ENCODE data around the gene SPATA25.

Gene SPATA25

DNA sequence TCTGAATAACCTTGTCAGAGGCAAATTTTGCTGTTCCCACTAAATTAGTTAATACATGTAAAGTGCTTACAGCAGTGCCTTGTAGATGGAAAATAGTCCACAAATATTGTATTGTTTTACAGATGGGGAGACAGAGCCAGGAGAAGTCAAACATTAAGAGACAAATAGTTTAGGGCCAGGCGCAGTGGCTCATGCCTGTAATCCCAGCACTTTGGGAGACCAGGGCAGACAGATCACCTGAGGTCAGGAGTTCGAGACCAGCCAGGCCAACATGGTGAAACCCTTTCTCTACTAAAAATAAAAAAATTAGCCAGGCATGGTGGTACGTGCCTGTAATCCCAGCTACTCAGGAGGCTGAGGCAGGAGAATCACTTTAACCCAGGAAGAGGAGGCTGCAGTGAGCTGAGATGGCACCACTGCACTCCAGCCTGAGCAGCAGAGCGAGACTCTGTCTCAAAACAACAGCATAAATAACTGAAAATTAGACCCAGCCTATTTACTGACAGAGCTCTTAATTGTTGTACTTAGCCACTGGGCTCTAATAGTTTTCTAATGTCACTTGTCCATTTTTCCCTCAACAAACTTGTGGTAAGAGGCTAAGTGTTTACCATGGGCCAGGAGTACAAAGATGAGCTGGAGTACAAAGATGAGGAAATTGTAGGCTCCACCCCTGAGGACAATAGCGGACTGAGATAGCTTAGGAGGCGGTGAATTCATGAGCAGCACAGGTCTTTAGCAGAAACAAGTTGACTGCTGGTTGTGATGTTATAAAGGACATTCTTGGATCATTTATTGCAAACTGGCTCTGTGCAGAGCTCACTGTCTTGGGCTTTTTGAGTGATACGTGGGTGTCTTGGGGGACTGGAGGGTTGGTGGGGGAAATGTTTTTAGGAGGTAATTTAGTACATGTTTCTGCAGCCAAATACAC, 23.6 kb downstream of the SPATA25 start:
- DNase-seq (ENCODE audit: low read depth): no peak

DNA sequence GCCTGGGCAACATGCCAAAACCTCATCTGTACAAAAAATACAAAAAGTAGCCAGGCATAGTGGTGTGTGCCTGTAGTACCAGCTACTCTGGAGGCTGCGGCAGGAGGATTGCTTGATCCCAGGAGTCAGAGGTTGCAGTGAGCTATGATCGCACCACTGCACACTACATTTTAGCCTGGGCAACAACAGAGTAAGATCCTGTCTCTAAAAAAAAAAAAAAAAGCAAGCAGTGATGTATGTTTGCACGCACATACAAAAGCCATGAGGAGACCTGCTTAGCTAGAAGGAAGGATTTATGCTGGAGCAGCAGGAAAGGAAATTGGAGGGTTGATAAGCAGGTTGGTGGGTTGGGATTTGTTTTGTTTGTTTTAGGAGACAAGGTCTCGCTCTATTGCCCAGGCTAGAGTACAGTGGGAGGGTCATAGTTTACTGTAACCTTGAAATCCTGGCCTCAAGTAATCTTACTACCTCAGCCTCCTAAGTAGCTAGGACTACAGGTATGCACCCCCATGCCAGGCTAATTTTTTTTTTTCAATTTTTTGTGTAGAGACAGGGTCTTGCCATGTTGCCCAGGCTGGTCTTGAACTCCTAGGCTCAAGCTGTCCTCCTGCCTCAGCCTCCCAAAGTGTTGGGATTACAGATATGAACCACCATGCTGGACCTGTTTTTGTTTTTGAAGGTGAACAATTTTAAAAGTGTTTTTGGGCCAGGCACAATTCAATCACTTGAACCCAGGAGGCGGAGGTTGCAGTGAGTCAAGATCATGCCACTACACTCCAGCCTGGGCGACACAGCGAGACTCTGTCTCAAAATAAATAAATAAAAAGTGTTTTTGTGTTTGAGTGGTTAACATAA, 26.0 kb downstream of the SPATA25 start:
- DNase-seq (ENCODE audit: low read depth): no peak

DNA sequence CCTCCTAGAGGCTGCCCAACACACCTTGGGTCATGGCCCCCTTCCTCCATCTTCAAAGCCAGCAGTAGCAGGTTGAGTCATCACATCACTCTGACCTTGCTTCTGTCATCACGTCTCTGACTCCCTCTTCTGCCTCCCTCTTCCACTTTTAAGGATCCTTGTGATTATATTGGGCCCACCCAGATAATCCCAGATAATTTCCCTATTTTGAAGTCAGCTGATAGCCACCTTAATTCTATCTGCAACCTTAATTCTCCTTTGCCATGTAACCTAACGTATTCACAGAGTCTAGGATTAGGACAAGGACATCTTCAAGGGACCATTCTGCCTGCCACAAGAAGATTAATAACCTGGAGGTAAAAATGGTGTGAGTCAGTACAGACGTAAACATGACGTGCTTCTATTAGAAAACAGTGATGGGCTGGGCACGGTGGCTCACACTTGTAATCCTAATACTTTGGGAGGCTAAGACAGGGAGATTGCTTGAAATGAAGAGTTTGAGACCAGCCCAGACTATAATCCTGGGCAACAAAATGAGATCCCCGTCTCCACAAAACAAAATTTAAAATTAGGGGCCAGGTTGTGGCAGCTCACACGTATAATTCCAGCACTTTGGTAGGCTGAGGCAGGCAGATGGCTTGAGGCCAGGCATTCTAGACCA, 26.7 kb downstream of the SPATA25 start:
- DNase-seq (ENCODE audit: low read depth): no peak

DNA sequence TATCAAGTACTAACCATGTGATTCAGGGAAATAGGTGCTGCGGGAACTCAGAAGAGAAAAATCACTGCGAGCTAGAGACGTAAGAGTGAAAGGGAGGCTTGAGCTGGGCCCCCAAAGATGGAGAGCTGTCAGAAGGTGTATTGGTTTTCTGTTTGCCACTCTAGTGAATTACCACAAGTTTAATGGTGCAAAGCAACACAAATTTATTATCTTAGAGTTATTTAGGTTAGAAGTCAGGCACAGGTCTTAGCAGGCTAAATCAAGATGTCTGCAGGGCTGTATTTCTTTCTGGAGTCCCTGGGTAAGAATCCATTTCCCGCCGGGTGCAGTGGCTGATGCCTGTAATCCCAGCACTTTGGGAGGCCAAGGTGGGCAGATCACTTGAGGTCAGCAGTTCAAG, 27.5 kb downstream of the SPATA25 start:
- no peak for DNase-seq (ENCODE audit: low read depth)

DNA sequence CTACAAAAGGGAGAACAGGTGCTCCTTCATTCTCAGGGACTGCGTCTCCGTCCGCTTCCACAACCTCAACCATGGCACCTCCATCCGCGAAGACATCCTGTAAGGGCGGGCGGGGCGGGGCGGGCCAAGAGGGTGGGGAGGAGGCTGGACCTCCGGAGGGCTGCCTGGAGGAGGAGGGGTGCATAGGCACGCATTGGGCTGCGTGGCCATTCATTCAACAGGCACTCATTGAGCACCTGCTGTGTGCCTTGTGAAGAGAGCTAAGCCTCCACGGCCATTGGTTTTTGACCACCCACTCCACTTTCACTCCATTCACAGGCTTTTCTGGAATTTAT, 29.6 kb downstream of the SPATA25 start:
- DNase-seq (ENCODE audit: low read depth): no peak

DNA sequence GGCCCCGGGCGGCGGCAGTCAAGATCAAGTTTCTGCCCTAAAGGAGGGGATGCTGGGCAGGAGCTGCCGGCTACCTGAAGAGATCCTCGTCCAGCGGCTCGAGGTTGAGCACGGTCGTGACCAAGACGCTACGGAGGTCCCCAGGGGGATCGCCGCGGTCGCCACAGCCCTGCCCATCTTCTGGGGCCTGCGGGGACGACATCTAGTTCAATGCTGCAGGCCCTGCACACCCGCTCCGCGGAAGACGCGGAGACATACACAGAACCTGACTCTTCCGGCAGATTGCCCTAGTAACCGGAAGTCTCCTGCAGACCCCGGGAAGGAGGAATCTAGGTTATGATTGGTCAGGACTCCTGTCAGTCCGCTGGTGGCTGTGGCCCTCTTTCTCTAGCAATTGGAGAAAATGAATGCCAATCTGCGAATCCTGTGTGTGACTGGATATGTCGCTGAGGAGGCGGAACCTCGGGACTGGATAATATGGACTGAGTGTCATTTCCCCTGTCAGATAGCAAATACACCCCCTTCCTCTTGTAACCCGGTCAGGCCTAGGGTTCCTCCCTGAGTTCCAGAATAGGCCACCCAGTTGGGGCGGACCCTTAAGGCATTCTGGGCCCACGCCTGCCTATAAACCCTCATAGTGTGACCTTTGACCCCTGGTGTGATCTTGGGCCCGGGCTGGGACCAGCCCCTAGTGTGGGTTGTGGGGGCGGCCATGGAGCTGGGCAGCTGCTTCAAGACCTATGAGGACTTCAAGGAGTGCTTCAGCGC, 30.1 kb downstream of the SPATA25 start, which contains the start of the genes ACOT8 and ZSWIM3:
Gene ACOT8 (minus strand): TSS at position 279 of the 768 bp plus-strand sequence. CDS start 77 bp downstream, at position 202.
Gene ZSWIM3 (plus strand): TSS at position 501 of the 768 bp plus-strand sequence. CDS start 212 bp downstream, at position 713.
- peak; percentile 100 for DNase-seq (ENCODE audit: low read depth)

DNA sequence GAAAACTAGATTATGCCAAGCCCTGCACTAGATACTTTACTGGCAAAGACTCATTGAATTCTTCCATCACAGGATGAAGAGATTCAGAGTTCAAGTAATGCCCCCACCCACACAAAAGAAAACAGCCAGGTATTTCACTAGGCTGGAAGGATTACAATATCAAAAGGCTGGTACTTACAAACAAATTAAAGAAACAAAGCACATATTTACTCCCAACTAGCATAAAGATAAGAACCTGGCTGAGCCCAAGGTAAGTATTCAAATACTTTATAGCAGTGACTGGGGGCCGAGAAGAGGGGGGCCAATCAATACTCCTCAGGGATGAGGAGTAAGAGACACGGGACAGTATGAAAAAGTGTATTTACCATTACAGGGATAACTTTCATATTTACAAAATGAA, 33.9 kb downstream of the SPATA25 start:
- no peak for DNase-seq (ENCODE audit: low read depth)

DNA sequence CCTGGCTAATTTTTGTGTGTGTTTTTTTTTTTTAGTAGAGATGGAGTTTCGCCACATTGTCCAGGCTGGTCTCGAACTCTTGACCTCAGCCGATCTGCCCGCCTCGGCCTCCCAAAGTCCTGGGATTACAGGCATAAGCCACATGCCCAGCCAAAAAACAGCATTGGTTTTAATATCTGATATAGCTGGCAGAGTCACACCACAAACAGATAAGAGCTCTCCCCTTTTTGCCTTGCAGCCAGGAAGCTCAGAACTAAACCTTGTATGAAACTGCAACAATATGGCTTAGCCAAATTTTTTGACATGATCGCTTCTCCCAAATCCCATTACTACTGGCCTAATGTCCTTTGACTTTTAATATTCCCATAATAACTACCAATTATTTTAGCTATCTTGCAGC, 35.1 kb downstream of the SPATA25 start:
- no peak for DNase-seq (ENCODE audit: low read depth)

DNA sequence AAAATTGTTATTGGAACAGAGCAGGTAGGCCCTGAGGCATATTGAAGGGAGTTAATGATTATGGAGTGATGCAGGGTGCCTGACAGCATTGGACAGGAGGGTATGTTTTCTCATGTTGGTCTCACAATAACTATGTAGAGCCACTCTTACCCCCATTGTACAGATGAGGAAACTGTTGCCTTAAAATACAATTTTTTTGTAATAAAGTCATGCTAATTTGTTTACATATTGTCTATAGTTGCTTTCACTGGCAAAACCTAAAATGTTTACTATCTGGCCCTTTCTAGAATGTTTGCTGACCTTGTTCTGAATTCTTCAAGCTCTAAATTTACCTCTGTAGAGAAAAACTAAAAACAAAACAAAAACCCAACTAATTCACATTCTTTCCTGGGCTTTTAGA, 35.9 kb downstream of the SPATA25 start:
- DNase-seq (ENCODE audit: low read depth): no peak

DNA sequence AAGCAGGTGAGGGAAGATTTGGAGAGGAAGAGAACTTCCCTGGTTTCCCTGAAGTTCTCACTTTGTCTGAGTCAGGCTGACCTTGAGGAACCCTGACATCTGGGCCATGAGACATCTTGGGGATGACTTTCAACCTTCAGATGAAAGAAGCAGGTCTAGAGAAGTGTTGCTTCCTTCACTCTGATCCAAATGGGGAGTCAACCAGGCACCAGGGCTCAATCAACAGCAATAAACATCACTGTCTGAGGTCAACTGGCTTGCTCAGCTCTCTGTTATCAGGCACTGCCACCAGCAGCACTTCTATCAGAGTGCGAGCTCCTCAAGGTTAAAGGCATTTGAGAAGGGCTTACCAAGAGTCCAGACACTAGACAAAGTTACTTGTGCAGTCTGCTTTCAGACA, 36.5 kb downstream of the SPATA25 start:
- DNase-seq (ENCODE audit: low read depth): no peak

DNA sequence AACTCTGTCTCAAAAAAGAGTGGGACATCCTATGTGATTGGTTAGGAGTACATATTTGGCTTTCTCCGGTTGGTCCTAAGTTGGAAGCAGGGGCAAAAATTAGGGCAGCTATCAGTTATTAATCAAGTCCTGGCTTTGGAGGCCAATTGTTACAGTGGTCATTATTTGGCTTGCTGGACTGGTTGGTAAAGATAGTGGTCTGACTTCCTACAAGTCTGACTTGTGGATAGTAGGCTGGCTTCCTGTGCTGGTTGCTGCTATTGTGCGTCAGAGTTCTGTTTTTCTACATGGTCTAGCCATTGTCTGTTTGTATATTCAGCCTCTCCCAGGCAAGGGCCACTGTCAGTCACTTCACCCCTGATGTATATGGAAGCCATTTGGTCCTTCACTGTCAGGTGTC, 37.2 kb downstream of the SPATA25 start:
- no peak for DNase-seq (ENCODE audit: low read depth)

DNA sequence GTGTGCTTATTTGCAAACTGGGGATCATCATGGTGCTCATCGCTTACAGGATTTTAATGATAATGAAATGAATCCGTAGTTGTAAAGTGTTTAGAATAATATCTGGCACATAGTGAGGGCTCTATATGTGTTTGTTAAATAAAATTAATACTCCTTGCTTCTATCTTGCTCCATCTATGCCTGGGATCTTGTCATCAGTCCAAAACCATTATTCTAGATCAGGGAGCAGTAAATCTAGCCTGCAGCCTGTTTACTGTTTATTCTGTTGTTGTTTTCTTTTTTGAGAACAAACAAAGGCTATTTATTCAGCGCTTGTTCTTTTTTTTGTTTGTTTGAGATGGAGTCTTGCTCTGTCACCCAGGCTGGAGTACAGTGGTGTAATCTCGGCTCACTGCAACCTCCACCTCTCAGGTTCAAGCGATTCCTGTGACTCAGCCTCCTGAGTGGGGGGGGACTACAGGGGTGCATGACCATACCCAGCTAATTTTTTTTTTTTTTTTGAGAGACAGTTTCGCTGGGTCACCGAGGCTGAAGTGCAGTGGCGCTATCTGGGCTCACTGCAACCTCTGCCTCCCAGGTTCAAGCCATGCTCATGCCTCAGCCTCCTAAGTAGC, 38.3 kb downstream of the SPATA25 start:
- DNase-seq (ENCODE audit: low read depth): no peak

DNA sequence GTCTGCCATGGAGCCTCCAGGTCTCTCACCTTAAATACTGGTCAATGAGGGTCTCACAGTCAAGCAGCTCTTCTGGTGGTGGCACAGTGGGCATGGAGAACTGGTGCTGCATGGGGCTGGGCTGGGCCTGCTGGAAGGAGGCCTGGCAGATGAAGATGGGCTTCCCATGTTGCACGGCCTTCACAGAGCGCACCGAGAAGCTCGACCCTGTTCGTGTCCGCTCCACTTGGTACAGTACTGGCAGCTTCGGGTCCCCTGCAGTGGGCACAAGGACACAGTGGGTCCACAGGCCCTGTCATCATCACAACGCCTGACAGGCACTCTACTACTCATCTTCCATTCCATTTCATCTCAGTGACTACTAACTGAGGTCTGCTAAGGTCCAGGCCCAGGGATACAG, 39.0 kb downstream of the SPATA25 start:
- no peak for DNase-seq (ENCODE audit: low read depth)

DNA sequence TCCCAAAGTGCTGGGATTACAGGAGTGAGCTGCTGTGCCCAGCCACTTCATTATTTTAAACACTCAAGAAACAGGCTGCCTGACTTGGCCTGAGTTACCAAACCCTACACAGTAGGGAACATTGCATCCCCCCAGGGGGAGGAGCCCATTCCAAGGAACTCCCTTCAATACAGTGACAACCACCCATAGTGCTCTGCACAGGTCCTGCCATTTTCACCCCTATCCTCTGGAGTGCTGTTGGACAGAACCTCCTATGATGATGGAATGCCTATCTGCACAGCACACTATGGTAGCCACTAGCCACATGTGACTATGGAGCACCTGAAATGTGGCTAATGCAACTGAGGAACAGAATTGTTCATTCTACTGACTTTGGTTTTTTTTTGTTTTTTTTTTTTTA, 42.0 kb downstream of the SPATA25 start:
- DNase-seq (ENCODE audit: low read depth): no peak

DNA sequence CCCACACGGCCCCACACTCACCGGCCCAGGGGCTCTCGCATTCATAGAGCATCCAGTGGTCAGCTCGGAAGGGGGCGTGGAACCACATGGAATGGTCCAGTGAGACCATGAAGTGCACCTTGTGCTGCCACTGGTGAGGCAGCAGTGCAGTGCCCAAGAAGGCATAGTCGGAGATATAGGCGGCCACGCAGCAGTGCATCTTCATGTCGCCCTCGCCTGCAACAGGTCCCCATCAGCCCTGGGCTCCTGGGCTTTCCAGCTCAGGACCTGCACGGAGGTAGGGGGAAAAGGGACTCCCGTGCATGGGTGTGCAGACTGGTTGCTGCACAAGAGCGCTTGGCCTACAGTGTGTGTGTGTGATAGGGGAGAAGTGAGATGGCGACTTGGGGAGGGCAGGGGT, 43.9 kb downstream of the SPATA25 start:
- no peak for DNase-seq (ENCODE audit: low read depth)

DNA sequence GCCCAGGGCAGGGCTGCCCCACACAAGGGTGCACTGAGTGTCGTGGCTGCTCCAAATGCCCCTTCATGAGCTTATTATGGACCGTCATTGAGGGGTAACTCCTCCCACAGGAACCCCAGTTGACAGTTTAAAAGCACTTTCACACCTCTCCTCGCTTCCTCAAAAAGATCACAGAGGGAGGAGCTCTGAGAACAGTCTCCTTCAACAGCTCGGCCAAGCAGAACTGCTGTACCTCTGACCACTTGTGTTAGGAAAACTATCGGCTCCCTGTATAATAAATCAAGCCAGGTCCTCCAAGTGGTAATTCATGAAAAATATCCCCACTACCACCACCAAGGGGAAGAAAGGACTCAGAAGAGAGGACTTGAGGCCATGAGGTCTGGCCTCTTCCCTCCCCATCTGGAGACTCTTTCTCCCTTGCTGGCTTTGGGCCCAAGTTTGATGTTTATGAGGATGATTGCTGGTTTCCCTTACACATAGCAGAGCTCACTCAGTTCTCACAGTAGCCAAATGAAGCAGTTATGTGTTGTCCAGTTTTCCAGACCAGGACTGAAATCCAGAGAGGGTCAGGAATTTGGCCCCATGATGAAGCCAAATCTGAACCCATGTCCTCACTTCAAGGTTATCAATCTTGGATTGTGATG, 45.1 kb downstream of the SPATA25 start:
- DNase-seq (ENCODE audit: low read depth): peak; percentile 64

DNA sequence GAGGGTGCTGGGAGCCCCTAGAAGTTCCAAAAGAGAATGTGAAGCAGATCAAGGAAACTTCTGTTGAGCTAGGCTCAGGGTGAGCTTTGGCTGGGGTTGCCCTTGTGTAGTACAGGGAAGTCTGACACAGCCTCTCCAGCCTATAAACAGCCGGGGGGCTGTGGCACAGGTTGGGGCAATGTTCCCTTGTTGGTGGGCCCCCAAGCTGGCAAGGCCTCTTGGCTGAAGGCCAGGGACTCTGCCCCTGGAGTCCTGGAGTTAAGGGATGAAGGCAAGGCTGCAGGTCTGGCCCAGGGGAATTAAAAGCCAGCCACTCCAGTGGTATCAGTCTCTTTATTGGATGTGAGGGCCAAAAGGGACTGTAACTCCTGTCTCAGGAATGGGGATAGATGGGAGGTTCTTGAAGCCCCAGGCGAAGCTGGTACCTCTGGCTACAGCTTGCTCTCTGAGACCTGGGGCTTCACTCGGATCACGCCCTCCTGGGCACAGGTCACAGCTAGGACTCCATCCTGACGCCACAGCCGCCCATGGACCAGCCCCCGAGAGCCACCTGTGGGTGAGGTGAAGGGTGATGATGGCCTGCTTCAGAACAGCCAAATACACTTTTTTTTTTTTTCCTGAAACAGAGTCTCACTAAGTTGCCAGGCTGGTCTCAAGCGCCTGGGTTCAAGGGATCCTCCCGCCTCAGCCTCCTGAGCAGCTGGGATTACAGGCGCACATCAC, 45.9 kb downstream of the SPATA25 start:
- no peak for DNase-seq (ENCODE audit: low read depth)

DNA sequence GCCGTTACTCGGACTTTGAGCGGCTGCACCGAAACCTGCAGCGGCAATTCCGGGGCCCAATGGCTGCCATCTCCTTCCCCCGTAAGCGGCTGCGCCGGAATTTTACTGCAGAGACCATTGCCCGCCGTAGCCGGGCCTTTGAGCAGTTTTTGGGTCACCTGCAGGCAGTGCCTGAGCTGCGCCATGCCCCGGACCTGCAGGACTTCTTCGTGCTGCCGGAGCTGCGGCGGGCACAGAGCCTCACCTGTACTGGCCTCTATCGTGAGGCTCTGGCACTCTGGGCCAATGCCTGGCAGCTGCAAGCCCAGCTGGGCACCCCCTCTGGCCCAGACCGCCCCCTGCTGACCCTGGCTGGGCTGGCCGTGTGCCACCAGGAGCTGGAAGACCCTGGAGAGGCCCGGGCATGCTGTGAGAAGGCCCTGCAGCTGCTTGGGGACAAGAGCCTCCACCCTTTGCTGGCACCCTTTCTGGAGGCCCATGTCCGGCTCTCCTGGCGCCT, 46.7 kb downstream of the SPATA25 start:
- no peak for DNase-seq (ENCODE audit: low read depth)

DNA sequence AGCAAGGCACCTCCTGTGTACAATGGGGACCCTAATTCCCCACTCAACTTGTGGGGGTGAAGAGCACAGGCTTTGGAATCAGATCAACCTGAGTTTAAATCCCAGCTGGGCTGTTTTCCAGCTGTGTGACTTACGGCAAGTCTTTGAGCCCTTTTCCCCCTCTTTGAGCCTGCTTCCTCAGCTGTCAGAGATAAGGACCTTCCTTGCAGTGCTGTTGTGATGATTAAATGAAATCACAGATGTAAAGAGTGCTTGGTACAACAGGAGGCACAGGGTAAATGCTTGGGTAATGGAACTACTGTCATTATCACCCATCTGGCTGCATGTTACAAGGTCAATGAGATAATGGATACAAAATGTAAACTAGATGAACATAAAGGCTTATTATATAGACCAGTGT, 50.6 kb downstream of the SPATA25 start:
- DNase-seq (ENCODE audit: low read depth): no peak

Measured in stromal cell of bone marrow (primary cell).